Measurements from ENCODE around the gene PI4KB. TPM values are rescaled to one million over a fixed set of nuclear protein-coding genes. Genes with fewer than 3 reads are reported as not detected.

PI4KB gene
- polyA plus RNA-seq, 1 of the 3 experiments (the other 2 are of a cell fraction) = 62.9 TPM

DNA sequence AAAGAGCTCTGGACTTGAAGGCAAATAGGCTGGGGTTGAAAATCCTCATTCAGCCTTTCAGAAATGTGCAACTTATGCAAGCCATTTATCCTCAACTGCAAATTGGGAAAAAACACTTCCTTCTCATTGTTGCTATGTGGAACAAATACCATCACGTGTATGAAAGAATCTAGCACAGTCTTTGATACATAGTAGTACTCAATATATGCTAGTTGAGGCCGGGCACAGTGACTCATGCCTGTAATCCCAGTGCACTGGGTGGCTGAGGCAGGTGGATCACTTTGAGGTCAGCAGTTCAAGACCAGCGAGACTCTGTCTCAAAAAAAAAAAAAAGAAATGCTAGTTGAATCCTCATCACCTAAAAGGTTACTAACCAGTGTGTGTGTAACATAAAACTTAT, 8.2 kb downstream of the PI4KB start (continued):
- TF ChIP-seq GABPA (IDR thresholded peaks at IDR 0.05; ENCODE audit: low read depth) (no peak), YY1 (IDR thresholded peaks at IDR 0.05; ENCODE audit: low read depth) (no peak), GATA2 (CRISPR knock-in tag; IDR thresholded peaks at IDR 0.05) (no peak), SIN3A (IDR thresholded peaks at IDR 0.05; ENCODE audit: borderline replicate concordance, low read depth, low read length) (no peak), CHD2 (IDR thresholded peaks at IDR 0.05; ENCODE audit: low read length, partially characterized antibody) (no peak), POLR2AphosphoS5 (IDR thresholded peaks at IDR 0.05; ENCODE audit: low read depth, low read length) (no peak), ELF1 (IDR thresholded peaks at IDR 0.05) (no peak), EZH2phosphoT487 (IDR thresholded peaks at IDR 0.05; ENCODE audit: borderline replicate concordance, low read depth) (no peak)
- TF ChIP-seq, protein P1, sequence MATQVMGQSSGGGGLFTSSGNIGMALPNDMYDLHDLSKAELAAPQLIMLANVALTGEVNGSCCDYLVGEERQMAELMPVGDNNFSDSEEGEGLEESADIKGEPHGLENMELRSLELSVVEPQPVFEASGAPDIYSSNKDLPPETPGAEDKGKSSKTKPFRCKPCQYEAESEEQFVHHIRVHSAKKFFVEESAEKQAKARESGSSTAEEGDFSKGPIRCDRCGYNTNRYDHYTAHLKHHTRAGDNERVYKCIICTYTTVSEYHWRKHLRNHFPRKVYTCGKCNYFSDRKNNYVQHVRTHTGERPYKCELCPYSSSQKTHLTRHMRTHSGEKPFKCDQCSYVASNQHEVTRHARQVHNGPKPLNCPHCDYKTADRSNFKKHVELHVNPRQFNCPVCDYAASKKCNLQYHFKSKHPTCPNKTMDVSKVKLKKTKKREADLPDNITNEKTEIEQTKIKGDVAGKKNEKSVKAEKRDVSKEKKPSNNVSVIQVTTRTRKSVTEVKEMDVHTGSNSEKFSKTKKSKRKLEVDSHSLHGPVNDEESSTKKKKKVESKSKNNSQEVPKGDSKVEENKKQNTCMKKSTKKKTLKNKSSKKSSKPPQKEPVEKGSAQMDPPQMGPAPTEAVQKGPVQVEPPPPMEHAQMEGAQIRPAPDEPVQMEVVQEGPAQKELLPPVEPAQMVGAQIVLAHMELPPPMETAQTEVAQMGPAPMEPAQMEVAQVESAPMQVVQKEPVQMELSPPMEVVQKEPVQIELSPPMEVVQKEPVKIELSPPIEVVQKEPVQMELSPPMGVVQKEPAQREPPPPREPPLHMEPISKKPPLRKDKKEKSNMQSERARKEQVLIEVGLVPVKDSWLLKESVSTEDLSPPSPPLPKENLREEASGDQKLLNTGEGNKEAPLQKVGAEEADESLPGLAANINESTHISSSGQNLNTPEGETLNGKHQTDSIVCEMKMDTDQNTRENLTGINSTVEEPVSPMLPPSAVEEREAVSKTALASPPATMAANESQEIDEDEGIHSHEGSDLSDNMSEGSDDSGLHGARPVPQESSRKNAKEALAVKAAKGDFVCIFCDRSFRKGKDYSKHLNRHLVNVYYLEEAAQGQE (IDR thresholded peaks at IDR 0.05; ENCODE audit: low read depth, low read length) = no peak
- TF ChIP-seq, protein P2, sequence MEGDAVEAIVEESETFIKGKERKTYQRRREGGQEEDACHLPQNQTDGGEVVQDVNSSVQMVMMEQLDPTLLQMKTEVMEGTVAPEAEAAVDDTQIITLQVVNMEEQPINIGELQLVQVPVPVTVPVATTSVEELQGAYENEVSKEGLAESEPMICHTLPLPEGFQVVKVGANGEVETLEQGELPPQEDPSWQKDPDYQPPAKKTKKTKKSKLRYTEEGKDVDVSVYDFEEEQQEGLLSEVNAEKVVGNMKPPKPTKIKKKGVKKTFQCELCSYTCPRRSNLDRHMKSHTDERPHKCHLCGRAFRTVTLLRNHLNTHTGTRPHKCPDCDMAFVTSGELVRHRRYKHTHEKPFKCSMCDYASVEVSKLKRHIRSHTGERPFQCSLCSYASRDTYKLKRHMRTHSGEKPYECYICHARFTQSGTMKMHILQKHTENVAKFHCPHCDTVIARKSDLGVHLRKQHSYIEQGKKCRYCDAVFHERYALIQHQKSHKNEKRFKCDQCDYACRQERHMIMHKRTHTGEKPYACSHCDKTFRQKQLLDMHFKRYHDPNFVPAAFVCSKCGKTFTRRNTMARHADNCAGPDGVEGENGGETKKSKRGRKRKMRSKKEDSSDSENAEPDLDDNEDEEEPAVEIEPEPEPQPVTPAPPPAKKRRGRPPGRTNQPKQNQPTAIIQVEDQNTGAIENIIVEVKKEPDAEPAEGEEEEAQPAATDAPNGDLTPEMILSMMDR (IDR thresholded peaks at IDR 0.05) = no peak
- TF ChIP-seq, protein P3, sequence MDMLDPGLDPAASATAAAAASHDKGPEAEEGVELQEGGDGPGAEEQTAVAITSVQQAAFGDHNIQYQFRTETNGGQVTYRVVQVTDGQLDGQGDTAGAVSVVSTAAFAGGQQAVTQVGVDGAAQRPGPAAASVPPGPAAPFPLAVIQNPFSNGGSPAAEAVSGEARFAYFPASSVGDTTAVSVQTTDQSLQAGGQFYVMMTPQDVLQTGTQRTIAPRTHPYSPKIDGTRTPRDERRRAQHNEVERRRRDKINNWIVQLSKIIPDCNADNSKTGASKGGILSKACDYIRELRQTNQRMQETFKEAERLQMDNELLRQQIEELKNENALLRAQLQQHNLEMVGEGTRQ (IDR thresholded peaks at IDR 0.05; ENCODE audit: borderline replicate concordance, low read depth, low read length) = no peak

DNA sequence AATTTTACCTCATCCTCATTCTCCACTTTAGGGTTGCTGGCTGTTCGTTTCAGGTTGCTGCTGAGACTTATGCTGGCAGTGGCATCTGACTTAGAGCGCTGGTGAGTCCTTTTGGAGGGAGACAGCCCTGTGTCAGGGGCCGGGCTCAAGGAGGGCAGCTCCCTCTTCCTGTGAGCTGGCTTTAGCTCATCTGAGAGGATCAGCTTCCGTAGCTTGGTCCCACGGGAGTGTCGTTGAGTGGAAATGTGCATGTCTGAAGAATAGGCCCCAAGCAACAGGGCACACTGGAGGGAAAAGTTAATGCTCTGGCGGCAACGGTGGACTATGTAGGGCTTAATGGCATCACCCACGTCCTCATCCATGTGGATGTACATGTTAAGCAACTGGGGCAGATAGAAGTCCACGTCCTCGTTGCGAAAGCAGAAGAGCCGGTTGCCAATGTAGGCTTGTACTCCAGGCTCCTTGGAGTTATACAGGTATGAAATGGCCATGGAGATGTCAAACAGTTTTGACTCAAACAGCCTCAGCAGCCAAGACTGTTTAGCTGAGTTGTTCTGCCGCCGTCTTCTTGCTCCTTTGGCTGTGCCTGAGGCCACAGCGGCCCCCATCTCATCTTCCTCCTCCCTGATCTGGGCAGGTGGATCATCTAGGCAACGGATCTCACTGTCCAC, 11.5 kb downstream of the PI4KB start:
- H2AFZ ChIP-seq (ENCODE audit: low read depth) = no peak overlapping the region
- no peaks in the 10 kb centered on the region for H3K9me2 ChIP-seq
- peaks cover 10% of the 10 kb centered on the region for H4K20me1 ChIP-seq (ENCODE audit: insufficient read depth)
- ChIA-PET POLR2A (no interaction called here), CTCF (interaction anchor here (1.2 to 1.6 kb wide), 3 partner anchors 15 to 83 kb away, joined by 3 to 8 read pairs (median 6); partner anchors contain the start of gene PSMB4)
- DNase-seq = no peak
- H3K4me1 ChIP-seq (ENCODE audit: control insufficient read depth in 1 of 2, insufficient read depth in 2 of 2, low read depth in 1 of 2, low read length in 1 of 2) = peaks cover 9 to 33% of the 10 kb centered on the region in 2 experiments
- no peak for TF ChIP-seq RFX5 (IDR thresholded peaks at IDR 0.05; ENCODE audit: low read length)
- no peak for TF ChIP-seq RCOR1 (IDR thresholded peaks at IDR 0.05; ENCODE audit: low read length)
- H3F3A ChIP-seq (replicated peaks; ENCODE audit: insufficient read depth) = peaks cover 40% of the 10 kb centered on the region
- no peak overlapping the region for H3K9ac ChIP-seq
- H3K4me2 ChIP-seq = no peak overlapping the region
- H3K27ac ChIP-seq (ENCODE audit: low read depth in 2 of 2, low read length in 1 of 2) = no peak overlapping the region
- peaks cover 46% of the 10 kb centered on the region for H3K79me2 ChIP-seq (ENCODE audit: insufficient read depth)
- H3K27me3 ChIP-seq (ENCODE audit: insufficient read depth) = no peaks in the 10 kb centered on the region
- 87% methylated on average over 13 of the region's 17 CpGs for WGBS (ENCODE audit: low lambda C conversion rate)
- H3K36me3 ChIP-seq (replicated peaks in 1 of 2; ENCODE audit: control insufficient read depth in 1 of 2, insufficient read depth in 2 of 2, low read length in 1 of 2) = peaks cover 30 to 44% of the 10 kb centered on the region in 2 experiments
- no peaks in the 10 kb centered on the region for H3K9me3 ChIP-seq
- H3K4me3 ChIP-seq (ENCODE audit: low read depth in 2 of 2, low read length in 1 of 2) = no peak overlapping the region
